Mesothelial cell of epicardium (in vitro differentiated cells): ENCODE data around the gene PCDHB10. TPM values are rescaled to one million over a fixed set of nuclear protein-coding genes. Genes with fewer than 3 reads are reported as not detected.
"Not testable (repeated sequence)": the region's sequence is repeated elsewhere in the genome, so short reads cannot be mapped to it uniquely, and the experiment has no call there.

ENCODE experiments used
- DNase-seq, 2 experiments: peaks; one replicate each; pipeline ENCODE4 v3.0.0; 2021; ENCODE audit warnings: low spot score in 2 of 2; ENCODE audit not compliant: unreplicated experiment in 2 of 2
- H3K27ac Mint-ChIP-seq: 2 replicates; pipeline ENCODE4 v1.8.0; 2021; ENCODE audit warnings: mixed read lengths
- H3K27me3 Mint-ChIP-seq: 2 replicates; pipeline ENCODE4 v1.8.0; 2021; ENCODE audit warnings: low read depth, mixed read lengths
- H3K36me3 Mint-ChIP-seq: 2 replicates; pipeline ENCODE4 v1.8.0; 2021; ENCODE audit warnings: mixed read lengths
- H3K4me1 Mint-ChIP-seq: 2 replicates; pipeline ENCODE4 v1.8.0; 2021; ENCODE audit warnings: mixed read lengths
- H3K4me3 Mint-ChIP-seq: 2 replicates; pipeline ENCODE4 v1.8.0; 2021; ENCODE audit warnings: mild to moderate bottlenecking, moderate library complexity, mixed read lengths
- H3K9me3 Mint-ChIP-seq: 2 replicates; pipeline ENCODE4 v1.8.0; 2021; ENCODE audit warnings: mixed read lengths
- CTCF ChIP-seq: fragments of 200-600 bp; sonication (generic); IDR thresholded peaks from one replicate; pipeline ENCODE4 v1.5.0; 2021; ENCODE audit warnings: antibody characterized with exemption; ENCODE audit not compliant: unreplicated experiment
- total RNA-seq: library from RNA; stranded (reverse); gene quantifications from 3 replicates; pipeline ENCODE4 v1.2.1, GENCODE V29; 2021

The PCDHB10 gene
- 10.8 to 11.9 TPM (median 11.7 TPM) in 3 replicates for total RNA-seq

- peaks cover 55% of the 10 kb centered on the region for H3K9me3 Mint-ChIP-seq
- H3K4me3 Mint-ChIP-seq, result peak within 1 kb of the TSS; percentile 46
- TF ChIP-seq CTCF, result peak; percentile 28
- H3K4me1 Mint-ChIP-seq, result no peaks in the 10 kb centered on the region
- H3K36me3 Mint-ChIP-seq, result peaks cover 54% of the 10 kb centered on the region
- H3K27ac Mint-ChIP-seq, result no peak within 1 kb of the TSS
- DNase-seq, result no peak
- no peaks in the 10 kb centered on the region for H3K27me3 Mint-ChIP-seq
Observed at GRCh38 chr5:141192110-141192725, at the start of gene PCDHB10. TSS of gene PCDHB10 (plus strand) at chr5:141192353. CDS start at chr5:141192553, 200 bp downstream.

GRCh38 chr5:141149812-141150211 is 42.3 kb upstream of the PCDHB10 start, which contains the start of gene PCDHB6:
TSS of gene PCDHB6 (plus strand) at chr5:141150057. CDS start at chr5:141150258, 201 bp downstream.
- Mint-ChIP-seq H3K9me3 (peaks cover 59% of the 10 kb centered on the region), H3K4me1 (no peaks in the 10 kb centered on the region), H3K27ac (no peak within 1 kb of the TSS), H3K36me3 (peaks cover 43% of the 10 kb centered on the region), H3K4me3 (no peak within 1 kb of the TSS), H3K27me3 (peaks cover 2% of the 10 kb centered on the region)
- no peak for DNase-seq
- TF ChIP-seq CTCF, result no peak

GRCh38 chr5:141150224-141150992 is 41.7 kb upstream of the PCDHB10 start:
- Mint-ChIP-seq H3K4me1 (no peaks in the 10 kb centered on the region), H3K27me3 (peaks cover 2% of the 10 kb centered on the region), H3K4me3 (no peak overlapping the region), H3K27ac (no peak overlapping the region), H3K36me3 (peaks cover 43% of the 10 kb centered on the region), H3K9me3 (peaks cover 56% of the 10 kb centered on the region)
- no peak for DNase-seq
- no peak for TF ChIP-seq CTCF

GRCh38 chr5:141150993-141151325 is 41.2 kb upstream of the PCDHB10 start:
- H3K4me3 Mint-ChIP-seq, result no peak overlapping the region
- peaks cover 55% of the 10 kb centered on the region for H3K9me3 Mint-ChIP-seq
- peaks cover 1% of the 10 kb centered on the region for H3K27me3 Mint-ChIP-seq
- no peak for TF ChIP-seq CTCF
- H3K4me1 Mint-ChIP-seq, result no peaks in the 10 kb centered on the region
- H3K36me3 Mint-ChIP-seq, result peaks cover 45% of the 10 kb centered on the region
- H3K27ac Mint-ChIP-seq, result no peak overlapping the region
- no peak for DNase-seq

- DNase-seq, H3K4me1 Mint-ChIP-seq, H3K27ac Mint-ChIP-seq, H3K4me3 Mint-ChIP-seq, H3K27me3 Mint-ChIP-seq: not testable (repeated sequence)
- Mint-ChIP-seq H3K36me3 (peaks cover 47% of the 10 kb centered on the region), H3K9me3 (peaks cover 55% of the 10 kb centered on the region)
Observed at GRCh38 chr5:141151632-141152031, 40.5 kb upstream of the PCDHB10 start.

GRCh38 chr5:141152096-141152495 is 40.1 kb upstream of the PCDHB10 start:
- not testable (repeated sequence) for H3K27ac Mint-ChIP-seq
- H3K36me3 Mint-ChIP-seq, result peaks cover 51% of the 10 kb centered on the region
- H3K9me3 Mint-ChIP-seq, result peaks cover 58% of the 10 kb centered on the region

More at GRCh38 chr5:141152096-141152495, 40.1 kb upstream of the PCDHB10 start:
- H3K27me3 Mint-ChIP-seq, DNase-seq, H3K4me1 Mint-ChIP-seq, H3K4me3 Mint-ChIP-seq: not testable (repeated sequence)
